IPS-NIHi7 (cell line): ENCODE results near the gene PAQR3.
"Not testable (repeated sequence)": the region's sequence is repeated elsewhere in the genome, so short reads cannot be mapped to it uniquely, and the experiment has no call there.

ENCODE experiments used
- DNase-seq: peaks from one replicate; pipeline ENCODE4 v3.0.0; 2012; ENCODE audit warnings: mixed read lengths; ENCODE audit errors: extremely low spot score

Gene PAQR3

DNA sequence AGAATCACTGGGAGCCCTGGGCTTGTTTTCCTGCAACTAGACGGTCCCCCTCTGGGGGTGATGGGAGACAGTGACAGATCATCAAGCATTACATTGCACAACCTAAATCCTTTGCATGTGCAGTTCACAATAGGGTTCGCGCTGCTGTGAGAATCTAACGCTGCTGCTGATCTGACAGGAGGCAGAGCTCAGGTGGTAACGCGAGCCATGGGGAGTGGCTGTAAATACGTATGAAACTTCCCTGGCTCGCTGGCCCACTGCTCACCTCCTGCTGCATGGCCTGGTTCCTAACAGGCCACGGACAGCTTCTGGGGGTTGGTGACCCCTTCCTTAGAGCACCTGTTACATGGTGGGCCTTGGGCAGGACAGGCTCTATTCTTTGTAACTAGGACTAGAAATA, 10.4 kb downstream of the PAQR3 start:
- no peak for DNase-seq

DNA sequence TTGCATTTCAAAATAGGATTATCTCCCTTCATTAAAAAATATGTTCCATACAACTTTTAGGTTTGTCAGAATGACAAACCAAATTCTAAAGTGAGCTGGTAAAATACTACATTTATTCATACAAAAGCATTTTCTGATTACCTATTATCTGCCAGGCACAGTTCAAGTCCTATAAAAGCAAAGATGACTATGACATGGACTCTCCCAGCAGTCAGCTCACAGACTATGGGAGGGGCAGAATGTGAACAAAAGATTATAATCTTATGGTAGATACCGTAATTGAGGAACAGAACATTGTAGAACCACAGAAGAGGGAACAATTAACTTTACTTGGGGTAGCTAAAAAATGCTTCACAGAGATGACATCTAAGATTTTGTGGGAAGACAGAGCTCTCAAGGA, 12.4 kb downstream of the PAQR3 start:
- no peak for DNase-seq

DNA sequence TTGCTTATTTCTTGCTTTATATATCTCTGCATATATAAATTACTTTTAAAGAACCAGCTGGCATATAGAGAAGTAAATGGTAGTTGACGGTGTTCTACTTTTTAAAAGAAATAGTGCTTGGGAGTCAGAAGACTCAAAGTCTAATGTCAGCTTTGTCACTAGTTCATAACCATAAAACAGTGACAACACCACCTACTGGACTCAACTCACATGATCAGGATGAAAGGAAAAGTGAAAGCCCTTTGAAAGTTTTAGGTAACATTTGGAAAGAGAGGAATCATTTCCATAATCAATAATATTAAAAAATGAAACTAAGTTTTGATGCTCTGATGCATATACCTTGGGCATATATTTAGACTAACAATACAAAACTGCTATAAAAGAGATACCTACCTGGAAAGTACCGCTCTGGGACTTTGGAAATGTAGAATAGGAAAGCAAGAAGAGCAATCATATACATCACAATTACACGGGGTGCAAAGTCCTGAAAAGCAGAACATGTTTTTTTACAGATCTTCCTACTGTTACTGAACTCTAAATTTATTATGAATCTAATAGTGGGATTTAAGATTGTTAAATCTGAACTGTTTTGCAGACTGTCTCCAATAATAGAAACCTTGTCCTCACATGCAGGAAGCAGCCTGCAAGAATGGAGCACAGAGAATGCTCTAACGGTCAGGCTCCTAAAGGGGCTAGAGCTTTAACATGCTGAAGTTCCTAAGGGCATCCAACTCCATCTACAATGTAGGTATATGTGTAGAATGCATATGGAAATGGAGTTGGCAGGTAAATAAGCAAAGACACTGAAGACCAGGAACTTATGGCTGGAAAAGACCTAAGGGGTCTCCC, 15.6 kb downstream of the PAQR3 start:
- no peak for DNase-seq

DNA sequence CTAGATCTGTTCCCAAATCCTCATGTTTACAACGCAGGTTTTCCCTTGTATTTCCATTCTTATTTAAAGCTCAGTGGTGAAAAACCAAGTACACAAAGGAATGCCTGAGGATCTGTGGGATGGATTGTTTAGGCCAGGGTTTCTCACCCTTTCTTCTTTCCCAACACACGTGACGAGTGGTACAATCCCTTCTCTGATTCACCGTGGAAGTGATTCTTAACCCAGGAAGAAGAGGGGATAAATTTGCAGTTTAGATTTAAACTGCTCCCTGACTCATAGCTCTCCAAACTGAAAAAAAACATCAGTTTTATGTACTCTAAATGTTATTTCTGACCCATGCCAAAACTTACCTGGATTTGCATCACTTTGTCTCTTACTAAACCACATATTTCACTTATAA, 17.0 kb downstream of the PAQR3 start:
- no peak for DNase-seq

DNA sequence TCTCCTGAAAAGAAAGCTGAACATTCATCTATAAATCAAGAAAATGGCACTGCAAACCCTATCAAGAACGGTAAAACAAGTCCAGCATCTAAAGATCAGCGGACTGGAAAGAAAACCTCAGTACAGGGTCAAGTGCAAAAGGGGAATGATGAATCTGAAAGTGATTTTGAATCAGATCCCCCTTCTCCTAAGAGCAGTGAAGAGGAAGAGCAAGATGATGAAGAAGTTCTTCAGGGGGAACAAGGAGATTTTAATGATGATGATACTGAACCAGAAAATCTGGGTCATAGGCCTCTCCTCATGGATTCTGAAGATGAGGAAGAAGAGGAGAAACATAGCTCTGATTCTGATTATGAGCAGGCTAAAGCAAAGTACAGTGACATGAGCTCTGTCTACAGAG, 28.6 kb downstream of the PAQR3 start:
- DNase-seq: no peak

DNA sequence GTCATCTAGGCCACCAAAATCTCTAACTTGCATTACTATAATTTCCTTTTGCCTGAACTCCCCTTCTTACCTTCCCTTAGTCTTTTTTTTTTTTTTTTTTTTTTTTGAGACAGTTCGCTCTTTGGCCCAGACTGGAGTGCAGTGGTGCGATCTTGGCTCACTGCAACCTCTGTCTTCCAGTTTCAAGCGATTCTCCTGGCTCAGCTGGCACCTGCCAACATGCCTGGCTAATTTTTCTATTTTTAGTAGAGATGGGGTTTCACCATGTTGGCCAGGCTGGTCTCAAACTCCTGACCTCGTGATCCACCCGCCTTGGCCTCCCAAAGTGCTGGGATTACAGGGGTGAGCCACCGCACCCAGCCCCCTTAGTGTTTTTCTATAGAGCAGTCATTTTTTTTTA, 30.3 kb downstream of the PAQR3 start:
- DNase-seq: not testable (repeated sequence)

DNA sequence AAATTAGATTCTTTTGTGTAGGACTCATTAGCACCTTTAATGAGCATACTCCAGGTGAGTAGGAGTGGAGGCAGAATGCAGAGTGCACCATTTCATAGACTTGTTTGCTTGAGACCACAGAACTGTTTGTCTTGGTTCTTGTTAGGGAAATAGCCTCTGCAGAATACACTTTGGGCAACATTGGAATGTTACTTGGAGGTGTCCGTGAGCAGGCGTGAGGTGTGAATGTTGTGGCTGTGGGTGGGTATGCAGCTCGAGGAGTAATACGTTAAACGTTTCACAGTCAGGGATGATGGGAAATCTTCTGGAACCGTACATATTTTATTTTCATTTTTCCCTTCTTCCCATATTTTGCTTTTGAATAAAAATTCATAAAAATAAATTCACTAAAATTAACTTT, 31.6 kb downstream of the PAQR3 start:
- DNase-seq: no peak

DNA sequence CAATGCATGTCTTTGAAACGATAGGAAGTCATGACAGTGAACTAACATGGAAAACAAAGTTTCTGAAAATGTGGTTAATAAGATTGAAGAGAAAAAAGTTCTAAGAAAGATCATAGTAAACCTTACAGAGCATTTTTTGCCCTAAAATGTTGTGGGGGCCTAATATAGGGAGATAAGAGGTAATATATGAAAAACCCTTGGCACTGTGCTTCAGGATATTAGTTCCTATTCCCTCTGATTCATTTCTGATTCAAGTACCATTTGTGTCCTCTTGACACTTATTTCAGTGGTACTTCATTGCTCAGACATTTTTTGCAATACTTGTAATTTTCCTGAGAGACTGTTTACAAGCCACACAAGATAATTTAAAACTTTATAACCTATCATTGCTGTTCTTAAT, 35.1 kb downstream of the PAQR3 start:
- no peak for DNase-seq

DNA sequence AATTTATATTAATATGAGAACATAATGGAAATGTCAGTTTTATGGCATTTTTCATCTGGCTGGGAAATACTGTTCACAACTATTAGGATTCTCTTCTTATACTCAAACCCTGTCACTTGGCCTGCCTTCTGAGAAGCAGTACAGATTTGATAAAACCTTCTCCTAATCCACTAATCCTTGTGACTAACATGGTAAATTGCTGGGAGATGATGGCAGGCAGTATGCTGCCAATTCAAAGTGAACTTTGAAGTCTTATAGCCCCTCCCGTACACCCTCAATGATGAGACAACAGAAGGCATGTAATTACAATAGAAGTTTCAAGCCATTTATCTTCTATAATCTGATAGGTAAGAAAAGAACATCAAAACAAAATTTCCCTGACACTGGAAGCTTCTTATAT, 36.9 kb downstream of the PAQR3 start:
- no peak for DNase-seq

DNA sequence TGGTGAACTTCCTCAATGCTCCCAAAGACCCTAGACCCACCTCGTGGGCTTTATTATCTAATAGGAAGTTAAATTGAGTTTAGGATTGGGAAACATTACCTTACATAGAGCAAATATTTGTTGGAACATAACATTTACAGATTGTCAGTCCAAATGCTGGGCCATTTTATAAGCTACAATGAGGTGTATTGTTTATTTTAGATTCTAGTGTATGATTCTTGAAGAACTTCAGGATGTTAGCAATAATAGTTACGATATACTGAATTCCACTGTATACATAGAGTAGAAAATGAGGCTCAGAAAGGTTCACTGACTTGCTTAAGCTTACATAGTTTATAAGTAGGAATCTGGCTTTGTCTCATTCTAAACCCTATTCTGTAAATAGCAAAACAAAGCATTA, 37.4 kb downstream of the PAQR3 start:
- DNase-seq: no peak

DNA sequence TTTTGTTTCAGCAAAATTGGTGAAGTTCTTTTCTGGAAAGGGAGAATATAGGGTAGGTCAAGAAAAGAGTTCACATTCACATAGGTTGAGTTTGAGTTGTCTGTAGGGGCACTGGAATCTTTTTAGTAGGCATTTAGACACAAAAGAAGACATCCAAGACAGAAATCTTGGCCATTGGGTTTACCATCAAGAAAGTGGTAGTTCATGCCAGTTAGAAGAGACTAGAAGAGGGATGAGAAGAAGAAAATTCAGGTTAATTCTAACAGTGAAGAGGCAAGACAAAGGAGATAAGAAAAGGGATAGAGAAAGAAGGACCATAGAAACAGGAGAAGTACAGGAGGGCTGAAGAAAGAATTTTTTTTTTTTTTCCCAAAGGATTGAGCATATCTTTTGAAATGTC, 39.9 kb downstream of the PAQR3 start:
- no peak for DNase-seq

DNA sequence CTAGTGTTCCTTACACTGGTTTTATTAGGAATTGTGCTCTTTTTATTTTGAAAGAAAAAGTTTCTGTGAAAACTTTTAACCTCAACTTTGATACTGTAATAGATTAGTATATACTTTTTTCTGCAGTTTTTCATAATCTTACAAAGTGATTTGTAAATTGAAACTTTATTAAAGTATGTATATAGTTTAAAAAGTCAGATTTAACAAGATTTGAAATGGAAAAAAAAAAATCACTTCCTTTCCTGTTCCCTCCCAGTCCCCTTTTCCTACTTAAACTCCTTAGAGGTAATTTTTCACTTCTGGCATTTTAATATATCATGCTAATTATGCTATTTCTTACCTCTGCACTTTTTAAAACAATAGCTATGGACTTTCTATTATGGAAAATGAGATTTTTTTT, 49.3 kb downstream of the PAQR3 start:
- DNase-seq: no peak

DNA sequence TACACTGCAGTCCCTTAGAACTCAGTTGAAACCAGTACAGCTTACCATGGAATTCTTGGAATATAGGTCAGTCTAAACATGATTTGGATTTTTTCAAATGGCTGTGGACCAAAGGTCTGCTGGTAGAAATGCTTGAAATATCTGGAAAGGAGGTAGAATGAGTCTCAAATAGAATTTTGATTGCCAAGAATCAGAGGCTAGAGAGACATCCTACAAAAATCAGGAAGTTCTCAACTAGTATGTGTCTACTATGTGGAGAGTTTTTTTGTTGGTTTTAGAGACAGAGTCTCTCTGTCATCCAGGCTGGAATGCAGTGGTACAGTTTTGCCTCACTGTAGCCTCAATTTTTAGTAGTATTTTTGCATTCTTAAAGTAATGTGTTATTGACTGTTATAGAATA, 53.6 kb downstream of the PAQR3 start:
- no peak for DNase-seq

DNA sequence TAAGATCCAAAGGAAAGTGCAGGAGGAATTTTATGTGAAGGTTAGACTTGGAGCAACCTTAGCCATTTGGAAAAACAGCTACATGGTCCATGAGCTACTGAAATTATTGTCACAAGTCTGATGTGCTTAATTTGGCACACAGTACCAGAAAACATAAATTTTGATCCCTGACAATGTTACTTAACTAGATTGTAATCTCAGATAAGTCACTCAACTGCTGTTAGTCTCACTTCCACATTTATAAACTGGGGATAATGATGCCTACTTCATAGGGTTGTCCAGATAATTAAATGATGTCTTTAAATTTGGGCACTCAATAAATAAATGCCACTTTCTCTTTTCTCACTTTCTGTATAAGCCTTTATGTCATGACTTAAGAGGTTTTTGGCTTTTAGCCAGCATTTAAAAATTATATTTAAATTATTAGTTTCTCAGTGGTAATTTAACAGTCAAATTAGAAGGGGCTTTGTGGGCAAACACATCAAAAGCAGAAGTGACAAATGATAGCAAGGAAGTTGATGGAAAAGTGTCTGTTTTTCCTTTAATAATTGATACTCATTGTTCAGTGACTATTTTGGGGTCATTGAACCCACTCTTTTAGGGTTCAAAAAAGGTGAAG, 58.3 kb downstream of the PAQR3 start:
- no peak for DNase-seq

DNA sequence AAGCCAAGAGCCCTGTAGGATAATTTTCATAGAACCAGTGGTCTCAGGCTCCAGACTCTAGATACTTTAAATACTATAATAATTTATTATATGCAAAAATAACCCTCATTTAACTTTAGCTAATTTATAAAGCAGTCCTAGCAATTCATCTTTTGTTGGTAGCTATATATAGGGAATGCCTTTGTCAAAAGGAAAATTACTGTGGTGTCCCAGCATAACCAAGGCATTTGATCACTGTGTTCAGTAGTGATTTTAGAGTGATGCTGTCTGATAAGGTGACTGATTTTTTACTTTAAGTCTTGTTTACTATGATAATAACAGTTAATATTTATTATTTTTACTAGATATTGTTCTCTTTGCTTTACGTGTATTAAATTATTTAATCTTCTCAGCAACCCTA, 61.2 kb downstream of the PAQR3 start:
- no peak for DNase-seq

DNA sequence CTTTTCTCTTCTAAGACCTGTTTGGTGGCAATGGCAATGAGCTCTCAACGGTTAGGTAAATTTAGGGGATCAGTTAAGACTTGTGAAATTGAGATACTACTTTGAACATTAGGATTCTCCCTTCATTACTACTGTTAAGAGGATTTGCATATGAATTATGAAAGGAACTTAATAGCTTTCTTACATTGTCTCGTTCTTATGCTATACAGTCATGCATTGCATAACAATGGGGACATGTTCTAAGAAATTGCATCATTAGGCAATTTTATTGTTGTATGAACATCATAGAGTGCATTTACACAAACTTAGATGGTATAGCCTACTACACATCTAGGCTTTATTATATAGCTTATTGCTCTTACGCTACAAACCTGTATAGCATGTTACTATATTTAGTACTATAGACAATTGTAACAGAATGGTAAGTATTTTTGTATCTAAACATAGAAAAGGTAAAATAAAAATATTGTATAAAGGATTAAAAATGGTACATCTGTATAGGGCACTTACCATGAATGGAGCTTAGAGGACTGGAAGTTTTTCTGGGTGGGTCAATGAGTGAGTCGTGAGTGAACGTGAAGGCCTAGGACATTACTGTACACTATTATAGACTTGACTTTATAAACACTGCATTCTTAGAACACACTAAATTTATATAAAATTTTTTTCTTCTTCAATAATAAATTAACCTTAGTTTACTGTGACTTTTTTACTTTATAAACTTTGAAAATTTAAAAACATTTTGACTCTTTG, 62.5 kb downstream of the PAQR3 start:
- no peak for DNase-seq

DNA sequence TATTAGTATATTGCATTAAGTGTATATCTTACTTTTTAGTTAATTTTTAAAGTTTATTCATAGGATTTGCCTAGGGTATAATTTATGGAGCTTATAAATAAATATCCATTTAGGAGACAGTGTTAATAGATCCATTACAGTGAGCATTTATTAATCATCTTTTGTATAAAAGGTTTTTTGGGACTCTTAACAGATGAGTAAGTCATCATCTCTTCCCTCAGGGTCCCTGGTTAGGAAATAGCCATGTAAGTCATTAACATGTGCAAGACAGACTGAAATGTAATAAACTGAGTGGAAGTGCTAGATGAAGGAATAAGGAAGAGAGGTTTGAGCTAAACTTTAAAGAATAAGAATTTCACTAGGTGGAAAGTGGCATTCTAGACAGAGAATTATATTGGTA, 69.2 kb downstream of the PAQR3 start:
- no peak for DNase-seq

DNA sequence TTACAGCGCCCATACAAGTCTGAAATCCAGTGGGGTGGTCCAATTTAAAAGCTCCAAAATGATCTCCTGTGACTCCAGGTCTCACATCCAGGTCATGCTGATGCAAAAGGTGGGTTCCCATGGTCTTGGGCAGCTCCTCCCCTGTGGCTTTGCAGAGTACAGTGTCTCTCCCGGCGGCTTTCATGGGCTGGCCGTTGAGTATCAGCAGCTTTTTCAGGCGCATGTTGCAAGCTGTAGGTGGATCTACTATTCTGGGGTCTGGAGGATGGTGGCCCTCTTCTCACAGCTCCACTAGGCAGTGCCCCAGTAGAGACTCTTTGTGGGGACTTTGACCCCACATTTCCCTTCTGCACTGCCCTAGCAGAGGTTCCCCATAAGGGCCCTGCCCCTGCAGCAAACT, 70.5 kb downstream of the PAQR3 start:
- DNase-seq: not testable (repeated sequence)

DNA sequence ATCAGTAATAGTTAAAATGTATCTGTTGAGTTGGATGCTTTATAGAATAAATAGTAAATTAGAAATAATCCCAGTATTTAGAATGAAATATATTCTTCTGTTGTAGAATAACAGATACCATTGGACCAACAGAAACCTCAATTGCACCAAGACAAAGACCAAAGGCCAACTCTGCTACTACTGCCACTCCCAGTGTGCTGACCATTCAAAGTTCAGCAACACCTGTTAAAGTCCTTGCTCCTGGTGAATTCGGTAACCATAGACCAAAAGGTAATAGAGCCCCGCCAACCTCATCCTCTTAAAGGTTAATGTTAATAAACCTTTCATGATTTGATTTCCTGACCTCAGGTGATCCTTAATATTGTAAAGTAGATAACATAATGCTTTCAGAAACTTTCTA, 73.8 kb downstream of the PAQR3 start:
- DNase-seq: no peak

DNA sequence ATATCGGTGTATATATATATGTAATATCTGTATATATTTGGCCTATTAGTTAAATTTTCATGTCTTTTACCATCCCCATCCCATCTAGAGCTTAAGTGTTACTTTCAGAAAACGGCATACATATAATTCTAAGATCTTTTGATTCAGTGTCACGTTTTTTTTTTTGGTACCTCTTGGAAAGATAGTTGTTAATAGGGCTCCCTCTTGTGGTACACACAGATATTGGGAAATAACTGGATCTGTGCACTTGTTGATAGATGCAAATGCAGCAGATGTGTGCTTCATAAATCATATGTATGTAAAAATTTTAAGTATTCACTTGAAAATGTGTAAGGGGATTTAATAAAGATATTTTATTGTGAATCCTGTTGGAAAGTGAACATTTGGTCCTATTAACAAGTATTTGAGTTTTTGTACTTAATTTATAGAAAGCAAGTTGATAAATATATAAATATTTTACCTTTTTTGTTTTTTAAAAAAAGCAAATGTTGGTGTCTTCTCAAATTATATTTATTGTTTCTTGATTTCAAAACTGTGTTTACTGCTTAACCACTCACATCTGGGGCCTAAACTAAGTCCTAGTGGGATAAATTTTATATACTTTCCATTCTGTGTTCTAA, 74.7 kb downstream of the PAQR3 start:
- DNase-seq: peak; percentile 26

DNA sequence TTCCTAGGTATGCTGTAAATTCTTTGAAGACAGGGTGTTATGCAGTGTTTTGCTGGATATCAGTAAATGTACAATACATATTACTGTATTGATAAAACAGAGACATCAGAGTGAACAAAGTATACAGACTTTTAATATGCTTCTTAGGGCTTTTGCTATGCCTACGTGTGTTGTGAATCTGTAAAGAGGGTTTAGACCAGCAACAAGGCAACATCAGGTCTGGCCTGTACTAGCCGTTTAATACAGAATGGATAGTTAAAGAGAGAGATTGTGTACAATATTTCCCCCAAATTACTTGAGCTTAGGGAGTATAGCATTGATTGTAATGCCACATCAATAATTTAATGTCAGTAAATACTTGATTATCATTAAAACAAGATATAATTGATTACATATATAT, 75.2 kb downstream of the PAQR3 start:
- no peak for DNase-seq

DNA sequence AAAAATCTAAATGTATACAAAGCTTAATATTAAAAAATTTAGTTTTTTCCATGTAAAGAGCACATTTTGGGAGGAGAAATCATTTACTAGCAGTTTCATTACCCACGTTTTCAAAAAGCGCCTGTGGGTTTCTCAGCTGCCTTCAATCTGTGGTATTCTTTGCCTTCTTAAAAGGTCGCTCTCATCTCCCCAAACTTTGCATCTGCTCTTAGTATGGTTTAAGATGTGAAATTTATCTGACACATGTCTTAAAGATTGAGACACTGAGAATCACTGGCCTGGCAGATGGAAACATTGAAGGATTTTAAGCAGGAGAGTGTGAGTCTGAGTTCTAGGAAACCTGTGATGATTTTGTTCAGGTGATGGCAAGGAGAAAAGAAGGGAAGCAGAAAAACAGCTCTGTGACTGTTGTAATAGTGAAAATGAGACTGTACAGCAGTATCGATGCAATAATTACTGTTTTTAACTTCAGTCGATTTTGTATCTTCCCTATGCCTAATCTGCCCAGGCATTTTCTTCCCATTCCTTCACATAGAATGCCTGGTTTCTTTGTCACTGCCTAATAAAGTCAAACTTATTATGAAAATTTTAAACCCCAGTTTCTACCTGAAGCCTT, 75.9 kb downstream of the PAQR3 start:
- DNase-seq: no peak
